ENCODE data around the gene TMEM144.
"Not testable (repeated sequence)": the region's sequence is repeated elsewhere in the genome, so short reads cannot be mapped to it uniquely, and the experiment has no call there.

TMEM144 gene

GRCh38 chr4:158192439-158193158, 17.7 kb upstream of the TMEM144 start:
- DNase-seq (ENCODE audit: low read depth) = no peak

GRCh38 chr4:158193171-158193749, 17.0 kb upstream of the TMEM144 start:
- no peak for DNase-seq (ENCODE audit: low read depth)

GRCh38 chr4:158195297-158195696, 15.0 kb upstream of the TMEM144 start:
- DNase-seq (ENCODE audit: low read depth) = no peak

- DNase-seq (ENCODE audit: low read depth) = no peak
Measured at GRCh38 chr4:158197194-158197776, 13.0 kb upstream of the TMEM144 start.

GRCh38 chr4:158200214-158200613, 10.1 kb upstream of the TMEM144 start:
- no peak for DNase-seq (ENCODE audit: low read depth)

GRCh38 chr4:158201322-158201721, 9.0 kb upstream of the TMEM144 start:
- DNase-seq (ENCODE audit: low read depth) = no peak

- DNase-seq (ENCODE audit: low read depth) = no peak
Measured at GRCh38 chr4:158201876-158202275, 8.4 kb upstream of the TMEM144 start.

- DNase-seq (ENCODE audit: low read depth) = no peak
Measured at GRCh38 chr4:158202481-158202880, 7.8 kb upstream of the TMEM144 start.

- DNase-seq (ENCODE audit: low read depth) = no peak
Measured at GRCh38 chr4:158203436-158203835, 6.8 kb upstream of the TMEM144 start.

- DNase-seq (ENCODE audit: low read depth) = no peak
Measured at GRCh38 chr4:158203929-158204328, 6.4 kb upstream of the TMEM144 start.

GRCh38 chr4:158208963-158209640, 1.2 kb upstream of the TMEM144 start:
- DNase-seq (ENCODE audit: low read depth) = no peak

GRCh38 chr4:158211222-158211621, 936 bp downstream of the TMEM144 start:
- DNase-seq (ENCODE audit: low read depth) = no peak

GRCh38 chr4:158213466-158213865, 3.2 kb downstream of the TMEM144 start:
- no peak for DNase-seq (ENCODE audit: low read depth)

GRCh38 chr4:158214856-158215255, 4.6 kb downstream of the TMEM144 start:
- DNase-seq (ENCODE audit: low read depth) = no peak

- DNase-seq (ENCODE audit: low read depth) = no peak
Measured at GRCh38 chr4:158217763-158218162, 7.5 kb downstream of the TMEM144 start.

- no peak for DNase-seq (ENCODE audit: low read depth)
Measured at GRCh38 chr4:158219623-158220022, 9.3 kb downstream of the TMEM144 start.

- not testable (repeated sequence) for DNase-seq (ENCODE audit: low read depth)
Measured at GRCh38 chr4:158224318-158224717, 14.0 kb downstream of the TMEM144 start.

- not testable (repeated sequence) for DNase-seq (ENCODE audit: low read depth)
Measured at GRCh38 chr4:158224999-158225398, 14.7 kb downstream of the TMEM144 start.

GRCh38 chr4:158227880-158228279, 17.6 kb downstream of the TMEM144 start:
- not testable (repeated sequence) for DNase-seq (ENCODE audit: low read depth)

- not testable (repeated sequence) for DNase-seq (ENCODE audit: low read depth)
Measured at GRCh38 chr4:158228399-158228798, 18.1 kb downstream of the TMEM144 start.

- DNase-seq (ENCODE audit: low read depth) = no peak
Measured at GRCh38 chr4:158229768-158230167, 19.5 kb downstream of the TMEM144 start.

- DNase-seq (ENCODE audit: low read depth) = no peak
Measured at GRCh38 chr4:158234671-158235070, 24.4 kb downstream of the TMEM144 start.
